K562 (cell line): ENCODE data around the gene HMG20B. TPM values are rescaled to one million over a fixed set of nuclear protein-coding genes. Genes with fewer than 3 reads are reported as not detected.
A peak's percentile ranks its signal among the peaks of the same experiment; 100 is the strongest.

Experiments used
- CBX3 ChIP-seq, 2 experiments: IDR thresholded peaks; 1 replicate in 1 of 2; 2 replicates in 1 of 2; pipeline ENCODE4 v1.6.1; 2012; ENCODE audit warnings: inconsistent platforms in 2 of 2, low read length in 2 of 2, borderline replicate concordance in 1 of 2, control low read depth in 1 of 2
- CREBBP ChIP-seq: IDR thresholded peaks from one replicate; pipeline ENCODE4 v1.6.1; 2012; ENCODE audit warnings: low read depth, mild to moderate bottlenecking, control low read depth, inconsistent platforms, low read length
- GATA2 ChIP-seq: sonication (generic); formaldehyde crosslinking; IDR thresholded peaks from 2 replicates; pipeline ENCODE4 v1.4.0; 2020; ENCODE audit warnings: mild to moderate bottlenecking, missing genetic modification reagents
- HLTF ChIP-seq: fragments of 450-650 bp; IDR thresholded peaks from 2 replicates; pipeline ENCODE4 v1.6.1; 2016
- NEUROD1 ChIP-seq: fragments of 150-350 bp; IDR thresholded peaks from 2 replicates; pipeline ENCODE4 v1.6.1; 2014; ENCODE audit warnings: borderline replicate concordance, low read length, low read depth; ENCODE audit not compliant: partially characterized antibody
- POLR2A ChIP-seq: fragments of 450-650 bp; conservative IDR thresholded peaks from 2 replicates; pipeline ENCODE4 v1.6.1; 2016
- POLR2G ChIP-seq: fragments of 200-400 bp; formaldehyde crosslinking; IDR thresholded peaks from 2 replicates; pipeline ENCODE4 v1.6.1; 2017; ENCODE audit warnings: low read depth, mild to moderate bottlenecking, antibody characterized with exemption, low read length, moderate library complexity
- REST ChIP-seq, 2 experiments: fragments of 450-650 bp; formaldehyde crosslinking in 1 of 2; IDR thresholded peaks; 2 replicates each; pipeline versions ENCODE4 v1.4.0 to v1.6.1; 2014 to 2020; ENCODE audit warnings: mild to moderate bottlenecking in 2 of 2, borderline replicate concordance in 1 of 2, low read depth in 1 of 2
- SMARCE1 ChIP-seq: fragments of 450-650 bp; IDR thresholded peaks from 2 replicates; pipeline ENCODE4 v1.7.1; 2016; ENCODE audit warnings: mild to moderate bottlenecking
- ZNF23 ChIP-seq: fragments of 250-450 bp; sonication (Bioruptor Pico); IDR thresholded peaks from 2 replicates; pipeline ENCODE4 v1.4.0; 2020; ENCODE audit warnings: mild to moderate bottlenecking
- polyA plus RNA-seq, 8 experiments: library from polyadenylated mRNA; depleted of rRNA in 4 of 8; stranded (reverse) in 5 of 8; unstranded in 3 of 8; fragments of >200 nt; fragmentation: Nextera tagmentation in 2 of 8; fragmentation: Illumina TruSeq in 1 of 8; extraction: Ambion mirVana in 2 of 8; extraction: Trizol in 1 of 8; gene quantifications; 2 replicates each; pipeline versions ENCODE4 v1.2.1 to v1.2.3, GENCODE V29; 2011 to 2014; ENCODE audit warnings: inconsistent platforms in 1 of 8, missing spikeins in 1 of 8
- total RNA-seq, 7 experiments: library from RNA; depleted of rRNA in 6 of 7; stranded (reverse); fragments of >200 nt in 6 of 7; fragmentation: Illumina TruSeq in 2 of 7; extraction: Trizol in 2 of 7; gene quantifications; 2 replicates each; pipeline versions ENCODE4 v1.2.1 to v1.2.3, GENCODE V29; 2011 to 2021; ENCODE audit warnings: low replicate concordance in 1 of 7
- TF ChIP-seq, protein P1 (sequence below), 2 experiments: fragments of 450-650 bp; IDR thresholded peaks; 2 replicates each; pipeline ENCODE4 v1.6.1; 2016
- TF ChIP-seq, protein P2 (sequence below): fragments of 250-450 bp; sonication (Bioruptor Pico); IDR thresholded peaks from 2 replicates; pipeline ENCODE4 v1.5.1; 2021; ENCODE audit warnings: mild to moderate bottlenecking
- TF ChIP-seq, protein P3 (sequence below), 3 experiments: IDR thresholded peaks in 2 of 3; conservative IDR thresholded peaks in 1 of 3; 2 replicates each; pipeline ENCODE4 v1.5.1; 2011 to 2012; ENCODE audit warnings: low read length in 3 of 3, mild to moderate bottlenecking in 3 of 3, control low read depth in 2 of 3, improper control_type of control experiment in 1 of 3, inconsistent platforms in 1 of 3, low read depth in 1 of 3, mixed read lengths in 1 of 3, moderate library complexity in 1 of 3; ENCODE audit not compliant: insufficient read depth in 2 of 3

Gene HMG20B
- total and polyA plus RNA-seq, 9 of the 15 experiments (the other 6 are each of a cell fraction or from before 2014, with no cell fraction given) = 0.35 to 172 (median 38.6) TPM

GRCh38 chr19:3609779-3610719 lies 37.3 kb downstream of the HMG20B start (continued):
- 0 out of 2 replicates have a peak, but pooled peaks have one; percentile 13 for TF ChIP-seq REST (IDR thresholded peaks at IDR 0.05; ENCODE audit: borderline replicate concordance)
- no peak for TF ChIP-seq REST (CRISPR knock-in tag; IDR thresholded peaks at IDR 0.05; ENCODE audit: low read depth)
- TF ChIP-seq NEUROD1 = no peak
- TF ChIP-seq, protein P1, sequence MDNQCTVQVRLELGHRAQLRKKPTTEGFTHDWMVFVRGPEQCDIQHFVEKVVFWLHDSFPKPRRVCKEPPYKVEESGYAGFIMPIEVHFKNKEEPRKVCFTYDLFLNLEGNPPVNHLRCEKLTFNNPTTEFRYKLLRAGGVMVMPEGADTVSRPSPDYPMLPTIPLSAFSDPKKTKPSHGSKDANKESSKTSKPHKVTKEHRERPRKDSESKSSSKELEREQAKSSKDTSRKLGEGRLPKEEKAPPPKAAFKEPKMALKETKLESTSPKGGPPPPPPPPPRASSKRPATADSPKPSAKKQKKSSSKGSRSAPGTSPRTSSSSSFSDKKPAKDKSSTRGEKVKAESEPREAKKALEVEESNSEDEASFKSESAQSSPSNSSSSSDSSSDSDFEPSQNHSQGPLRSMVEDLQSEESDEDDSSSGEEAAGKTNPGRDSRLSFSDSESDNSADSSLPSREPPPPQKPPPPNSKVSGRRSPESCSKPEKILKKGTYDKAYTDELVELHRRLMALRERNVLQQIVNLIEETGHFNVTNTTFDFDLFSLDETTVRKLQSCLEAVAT (IDR thresholded peaks at IDR 0.05) = peak in 1 of 2 experiments; percentile 96; a peak in 2 of 4 replicates
- TF ChIP-seq, protein P2, sequence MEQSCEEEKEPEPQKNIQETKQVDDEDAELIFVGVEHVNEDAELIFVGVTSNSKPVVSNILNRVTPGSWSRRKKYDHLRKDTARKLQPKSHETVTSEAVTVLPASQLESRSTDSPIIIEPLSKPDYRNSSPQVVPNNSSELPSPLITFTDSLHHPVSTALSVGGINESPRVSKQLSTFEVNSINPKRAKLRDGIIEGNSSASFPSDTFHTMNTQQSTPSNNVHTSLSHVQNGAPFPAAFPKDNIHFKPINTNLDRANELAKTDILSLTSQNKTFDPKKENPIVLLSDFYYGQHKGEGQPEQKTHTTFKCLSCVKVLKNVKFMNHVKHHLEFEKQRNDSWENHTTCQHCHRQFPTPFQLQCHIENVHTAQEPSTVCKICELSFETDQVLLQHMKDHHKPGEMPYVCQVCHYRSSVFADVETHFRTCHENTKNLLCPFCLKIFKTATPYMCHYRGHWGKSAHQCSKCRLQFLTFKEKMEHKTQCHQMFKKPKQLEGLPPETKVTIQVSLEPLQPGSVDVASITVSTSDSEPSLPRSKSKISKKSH (CRISPR knock-in tag) = no peak
- TF ChIP-seq GATA2 (CRISPR knock-in tag) = no peak
- TF ChIP-seq POLR2G = peak; percentile 33; the same call in 1 of the 2 replicates
- TF ChIP-seq ZNF23 (CRISPR knock-in tag) = peak; percentile 99
- 0 out of 2 replicates have a peak, but pooled peaks have one; percentile 35 for TF ChIP-seq POLR2A
- no peak for TF ChIP-seq SMARCE1
- peak; percentile 86; the same call in 1 of the 2 replicates for TF ChIP-seq HLTF
- TF ChIP-seq CREBBP = no peak
- TF ChIP-seq, protein P3, sequence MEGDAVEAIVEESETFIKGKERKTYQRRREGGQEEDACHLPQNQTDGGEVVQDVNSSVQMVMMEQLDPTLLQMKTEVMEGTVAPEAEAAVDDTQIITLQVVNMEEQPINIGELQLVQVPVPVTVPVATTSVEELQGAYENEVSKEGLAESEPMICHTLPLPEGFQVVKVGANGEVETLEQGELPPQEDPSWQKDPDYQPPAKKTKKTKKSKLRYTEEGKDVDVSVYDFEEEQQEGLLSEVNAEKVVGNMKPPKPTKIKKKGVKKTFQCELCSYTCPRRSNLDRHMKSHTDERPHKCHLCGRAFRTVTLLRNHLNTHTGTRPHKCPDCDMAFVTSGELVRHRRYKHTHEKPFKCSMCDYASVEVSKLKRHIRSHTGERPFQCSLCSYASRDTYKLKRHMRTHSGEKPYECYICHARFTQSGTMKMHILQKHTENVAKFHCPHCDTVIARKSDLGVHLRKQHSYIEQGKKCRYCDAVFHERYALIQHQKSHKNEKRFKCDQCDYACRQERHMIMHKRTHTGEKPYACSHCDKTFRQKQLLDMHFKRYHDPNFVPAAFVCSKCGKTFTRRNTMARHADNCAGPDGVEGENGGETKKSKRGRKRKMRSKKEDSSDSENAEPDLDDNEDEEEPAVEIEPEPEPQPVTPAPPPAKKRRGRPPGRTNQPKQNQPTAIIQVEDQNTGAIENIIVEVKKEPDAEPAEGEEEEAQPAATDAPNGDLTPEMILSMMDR (IDR thresholded peaks at IDR 0.05 in 2 of 3, conservative IDR thresholded peaks at IDR 0.05 in 1 of 3; ENCODE audit: insufficient read depth in 2 of 3, low read depth in 1 of 3, low read length in 3 of 3) = no peak
- TF ChIP-seq CBX3 (IDR thresholded peaks at IDR 0.05; ENCODE audit: borderline replicate concordance in 1 of 2, low read length in 2 of 2) = 0 out of 3 replicates have a peak, but pooled peaks of 1 of the 2 experiments have one; percentile 31
